H9 (cell line): ENCODE measurements around the gene ASPSCR1. TPM values are rescaled to one million over a fixed set of nuclear protein-coding genes. Genes with fewer than 3 reads are reported as not detected.

Source experiments
- DNase-seq: peaks from one replicate; pipeline ENCODE4 v3.0.0-alpha.2; 2017
- H2AFZ ChIP-seq: one replicate; pipeline ENCODE4 v1.6.1; 2013; ENCODE audit warnings: mild to moderate bottlenecking, low read length, control low read depth, moderate library complexity
- H2AK5ac ChIP-seq: 2 replicates; pipeline ENCODE4 v1.6.1; 2013; ENCODE audit warnings: low read length, control low read depth, mixed read lengths; ENCODE audit not compliant: insufficient read length
- H2BK120ac ChIP-seq: one replicate; pipeline ENCODE4 v1.6.1; 2013; ENCODE audit warnings: low read depth, mild to moderate bottlenecking, low read length, control low read depth, inconsistent platforms; ENCODE audit not compliant: poor library complexity, severe bottlenecking
- H2BK12ac ChIP-seq: 2 replicates; pipeline ENCODE4 v1.6.1; 2013; ENCODE audit warnings: low read length, control low read depth, mixed read lengths, low read depth; ENCODE audit not compliant: insufficient read length
- H2BK15ac ChIP-seq: 2 replicates; pipeline ENCODE4 v1.6.1; 2013; ENCODE audit warnings: low read depth, low read length, control low read depth
- H2BK20ac ChIP-seq: one replicate; pipeline ENCODE4 v1.6.1; 2013; ENCODE audit warnings: low read depth, mild to moderate bottlenecking, low read length, control low read depth, inconsistent platforms; ENCODE audit not compliant: poor library complexity, severe bottlenecking
- H2BK5ac ChIP-seq: 2 replicates; pipeline ENCODE4 v1.6.1; 2013; ENCODE audit warnings: low read length, control low read depth, mixed read lengths; ENCODE audit not compliant: insufficient read length
- H3K14ac ChIP-seq: 2 replicates; pipeline ENCODE4 v1.6.1; 2013; ENCODE audit warnings: low read length, control low read depth; ENCODE audit not compliant: insufficient read depth
- H3K18ac ChIP-seq: 2 replicates; pipeline ENCODE4 v1.6.1; 2013; ENCODE audit warnings: low read depth, mild to moderate bottlenecking, mixed read lengths, low read length, control low read depth; ENCODE audit not compliant: insufficient read length
- H3K23ac ChIP-seq: 2 replicates; pipeline ENCODE4 v1.6.1; 2013; ENCODE audit warnings: low read length, control low read depth, mixed read lengths, low read depth; ENCODE audit not compliant: insufficient read length
- H3K23me2 ChIP-seq: 2 replicates; pipeline ENCODE4 v1.6.1; 2013; ENCODE audit warnings: low read depth, mild to moderate bottlenecking, mixed read lengths, low read length, control low read depth; ENCODE audit not compliant: insufficient read length, poor library complexity, severe bottlenecking
- H3K27ac ChIP-seq: 2 replicates; pipeline ENCODE4 v1.5.1; 2013; ENCODE audit warnings: low read length, control low read depth, mixed read lengths, low read depth; ENCODE audit not compliant: insufficient read length
- H3K27me3 ChIP-seq: 2 replicates; pipeline ENCODE4 v1.6.1; 2013; ENCODE audit warnings: low read length, control low read depth, inconsistent platforms; ENCODE audit not compliant: insufficient read depth
- H3K4ac ChIP-seq: 2 replicates; pipeline ENCODE4 v1.6.1; 2013; ENCODE audit warnings: low read depth, mild to moderate bottlenecking, control low read depth, inconsistent platforms, low read length, moderate library complexity
- H3K4me1 ChIP-seq: 2 replicates; pipeline ENCODE4 v1.6.1; 2013; ENCODE audit warnings: low read length, control low read depth, inconsistent platforms; ENCODE audit not compliant: insufficient read depth
- H3K4me2 ChIP-seq: 2 replicates; pipeline ENCODE4 v1.6.1; 2013; ENCODE audit warnings: low read length, control low read depth, mixed read lengths; ENCODE audit not compliant: insufficient read length, insufficient read depth
- H3K56ac ChIP-seq: 2 replicates; pipeline ENCODE4 v1.6.1; 2013; ENCODE audit warnings: low read depth, mild to moderate bottlenecking, mixed read lengths, low read length, control low read depth; ENCODE audit not compliant: insufficient read length
- H3K79me1 ChIP-seq: 2 replicates; pipeline ENCODE4 v1.6.1; 2013; ENCODE audit warnings: low read depth, mild to moderate bottlenecking, moderate library complexity, low read length, control low read depth, inconsistent platforms; ENCODE audit not compliant: insufficient read depth, poor library complexity, severe bottlenecking
- H3K79me2 ChIP-seq: 2 replicates; pipeline ENCODE4 v1.6.1; 2013; ENCODE audit warnings: low read length, control low read depth, inconsistent platforms; ENCODE audit not compliant: insufficient read depth
- H3K9ac ChIP-seq: 2 replicates; pipeline ENCODE4 v1.6.1; 2013; ENCODE audit warnings: low read length, control low read depth, mixed read lengths; ENCODE audit not compliant: insufficient read length; ENCODE audit errors: extremely low read depth
- H3K9me3 ChIP-seq: one replicate; pipeline ENCODE4 v1.6.1; 2013; ENCODE audit warnings: low read depth, low read length, inconsistent platforms; ENCODE audit not compliant: control insufficient read depth
- H3T11ph ChIP-seq: one replicate; pipeline ENCODE4 v1.6.1; 2013; ENCODE audit warnings: mild to moderate bottlenecking, low read length, control low read depth, inconsistent platforms
- H4K20me1 ChIP-seq: one replicate; pipeline ENCODE4 v1.6.1; 2013; ENCODE audit not compliant: control insufficient read depth, insufficient read length, insufficient read depth
- H4K5ac ChIP-seq: 2 replicates; pipeline ENCODE4 v1.6.1; 2013; ENCODE audit warnings: low read depth, mild to moderate bottlenecking, mixed read lengths, low read length, control low read depth; ENCODE audit not compliant: insufficient read length
- H4K8ac ChIP-seq: replicated peaks from 2 replicates; pipeline ENCODE4 v1.6.1; 2013; ENCODE audit warnings: low read length, control low read depth, mixed read lengths, low read depth; ENCODE audit not compliant: insufficient read length
- H4K91ac ChIP-seq: 2 replicates; pipeline ENCODE4 v1.6.1; 2013; ENCODE audit warnings: low read depth, mild to moderate bottlenecking, moderate library complexity, mixed read lengths, low read length, control low read depth; ENCODE audit not compliant: insufficient read length
- H3K27ac Mint-ChIP-seq, 3 experiments: 2 replicates in 2 of 3; 3 replicates in 1 of 3; pipeline ENCODE4 v1.8.0; 2020 to 2021; ENCODE audit warnings: mixed read lengths in 3 of 3, mild to moderate bottlenecking in 1 of 3, moderate library complexity in 1 of 3
- H3K27me3 Mint-ChIP-seq: 2 replicates; pipeline ENCODE4 v1.8.0; 2021; ENCODE audit warnings: low read depth, mild to moderate bottlenecking, moderate library complexity, mixed read lengths
- H3K36me3 Mint-ChIP-seq, 3 experiments: 2 replicates in 2 of 3; 3 replicates in 1 of 3; pipeline ENCODE4 v1.8.0; 2020 to 2021; ENCODE audit warnings: low read depth in 3 of 3, mixed read lengths in 3 of 3; ENCODE audit not compliant: insufficient read depth in 1 of 3
- H3K4me1 Mint-ChIP-seq, 2 experiments: 2 replicates each; pipeline ENCODE4 v1.8.0; 2020; ENCODE audit warnings: mixed read lengths in 2 of 2
- H3K4me3 Mint-ChIP-seq, 2 experiments: 2 replicates in 1 of 2; 3 replicates in 1 of 2; pipeline ENCODE4 v1.8.0; 2020 to 2021; ENCODE audit warnings: mild to moderate bottlenecking in 2 of 2, mixed read lengths in 2 of 2, moderate library complexity in 1 of 2
- H3K9me3 Mint-ChIP-seq, 2 experiments: 2 replicates in 1 of 2; 3 replicates in 1 of 2; pipeline ENCODE4 v1.8.0; 2020; ENCODE audit warnings: mild to moderate bottlenecking in 2 of 2, mixed read lengths in 2 of 2, moderate library complexity in 1 of 2
- WGBS: extraction: QIAGEN DNeasy Blood & Tissue Kit; methylation state at CpG from one replicate; pipeline ENCODE4 v1.1.7; 2013; ENCODE audit warnings: missing lambda C conversion rate, low lambda C conversion rate, mixed read lengths; ENCODE audit not compliant: insufficient read length; ENCODE audit errors: extremely low coverage; 5-methylcytosine and 5-hydroxymethylcytosine counted together
- total RNA-seq: library from RNA; stranded (reverse); gene quantifications from 2 replicates; pipeline ENCODE4 v1.2.1, GENCODE V29; 2021
- TF ChIP-seq, protein P1 (sequence below): fragments of 200-600 bp; sonication (generic); conservative IDR thresholded peaks from 3 replicates; pipeline ENCODE4 v1.8.0; 2021; ENCODE audit warnings: antibody characterized with exemption, mild to moderate bottlenecking

Gene ASPSCR1
- total RNA-seq, 1 experiment from 2014 or later = 50.9 TPM

- no peak overlapping the region for H3K4me2 ChIP-seq
- DNase-seq = no peak
These were observed 6.4 kb downstream of the ASPSCR1 start for GRCh38 chr17:81983639-81984373.

More at GRCh38 chr17:81983639-81984373, 6.4 kb downstream of the ASPSCR1 start:
- peaks cover 6 to 63% (median 55%) of the 10 kb centered on the region in 3 experiments for H3K36me3 Mint-ChIP-seq
- no peaks in the 10 kb centered on the region for H3K27me3 Mint-ChIP-seq
- Histone ChIP-seq H4K8ac (no peak overlapping the region), H2BK20ac (no peak overlapping the region), H3K23me2 (no peaks in the 10 kb centered on the region), H3K79me2 (no peaks in the 10 kb centered on the region; the same call in 1 of the 2 replicates), H4K20me1 (no peaks in the 10 kb centered on the region), H3K14ac (no peak overlapping the region), H3K23ac (no peak overlapping the region), H3K9ac (no peak overlapping the region), H4K91ac (no peak overlapping the region), H3K56ac (no peak overlapping the region), H3K79me1 (no peaks in the 10 kb centered on the region), H3K18ac (no peak overlapping the region), H3T11ph (no peak overlapping the region), H3K27ac (no peak overlapping the region), H2BK15ac (no peak overlapping the region), H3K4me1 (no peaks in the 10 kb centered on the region), H3K27me3 (no peaks in the 10 kb centered on the region), H2BK5ac (no peak overlapping the region), H2BK120ac (no peak overlapping the region), H2AFZ (no peak overlapping the region), H2AK5ac (no peak overlapping the region), H4K5ac (no peak overlapping the region), H3K9me3 (no peaks in the 10 kb centered on the region), H2BK12ac (no peak overlapping the region), H3K4ac (no peak overlapping the region)
- TF ChIP-seq, protein P1, sequence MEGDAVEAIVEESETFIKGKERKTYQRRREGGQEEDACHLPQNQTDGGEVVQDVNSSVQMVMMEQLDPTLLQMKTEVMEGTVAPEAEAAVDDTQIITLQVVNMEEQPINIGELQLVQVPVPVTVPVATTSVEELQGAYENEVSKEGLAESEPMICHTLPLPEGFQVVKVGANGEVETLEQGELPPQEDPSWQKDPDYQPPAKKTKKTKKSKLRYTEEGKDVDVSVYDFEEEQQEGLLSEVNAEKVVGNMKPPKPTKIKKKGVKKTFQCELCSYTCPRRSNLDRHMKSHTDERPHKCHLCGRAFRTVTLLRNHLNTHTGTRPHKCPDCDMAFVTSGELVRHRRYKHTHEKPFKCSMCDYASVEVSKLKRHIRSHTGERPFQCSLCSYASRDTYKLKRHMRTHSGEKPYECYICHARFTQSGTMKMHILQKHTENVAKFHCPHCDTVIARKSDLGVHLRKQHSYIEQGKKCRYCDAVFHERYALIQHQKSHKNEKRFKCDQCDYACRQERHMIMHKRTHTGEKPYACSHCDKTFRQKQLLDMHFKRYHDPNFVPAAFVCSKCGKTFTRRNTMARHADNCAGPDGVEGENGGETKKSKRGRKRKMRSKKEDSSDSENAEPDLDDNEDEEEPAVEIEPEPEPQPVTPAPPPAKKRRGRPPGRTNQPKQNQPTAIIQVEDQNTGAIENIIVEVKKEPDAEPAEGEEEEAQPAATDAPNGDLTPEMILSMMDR = no peak
- no CpG with 5 or more reads among the region's 26 CpGs for WGBS
- no peak overlapping the region for H3K4me3 Mint-ChIP-seq
- peaks cover under 1 to 5% of the 10 kb centered on the region in 2 experiments; a peak in 2 of 4 replicates for H3K4me1 Mint-ChIP-seq
- no peaks in the 10 kb centered on the region; a peak in 2 of 5 replicates for H3K9me3 Mint-ChIP-seq
- H3K27ac Mint-ChIP-seq = peak overlapping the region in 1 of 3 experiments; percentile 27; a peak in 1 of 7 replicates
